NCI-H1417 treated with DMSO at 0.1 percent for 48 hours (cell line): ENCODE results near the gene DLG2.
"Not testable (repeated sequence)": the region's sequence is repeated elsewhere in the genome, so short reads cannot be mapped to it uniquely, and the experiment has no call there.

Source experiments
- DNase-seq: peaks from one replicate; lab custom pipeline; 2025; lab: John Stamatoyannopoulos, UW

The DLG2 gene

GRCh38 chr11:84833488-84834088 lies 793.6 kb downstream of the DLG2 start:
- DNase-seq = no peak

DNA sequence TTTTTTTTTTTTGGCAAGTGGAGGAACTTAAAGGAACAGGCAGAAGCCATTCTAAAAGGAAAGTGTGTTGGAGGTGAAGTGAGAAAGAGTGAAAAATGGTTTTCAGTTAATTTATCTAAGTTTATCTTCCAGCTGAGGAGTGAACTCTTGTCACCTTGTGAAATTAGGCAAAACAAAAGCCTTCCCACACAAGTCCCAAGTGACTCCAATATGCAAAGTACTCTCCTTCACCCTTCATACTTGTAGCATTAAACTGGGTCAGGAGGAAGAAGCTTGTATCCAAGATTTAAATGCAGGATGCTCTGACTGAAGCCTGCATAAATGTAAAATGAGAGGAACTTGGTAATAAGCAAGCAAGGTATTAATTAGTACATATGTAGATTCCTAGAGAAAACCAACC lies 796.8 kb downstream of the DLG2 start:
- DNase-seq = no peak

- no peak for DNase-seq
Measured at GRCh38 chr11:84829162-84829561, 798.0 kb downstream of the DLG2 start.

DNA sequence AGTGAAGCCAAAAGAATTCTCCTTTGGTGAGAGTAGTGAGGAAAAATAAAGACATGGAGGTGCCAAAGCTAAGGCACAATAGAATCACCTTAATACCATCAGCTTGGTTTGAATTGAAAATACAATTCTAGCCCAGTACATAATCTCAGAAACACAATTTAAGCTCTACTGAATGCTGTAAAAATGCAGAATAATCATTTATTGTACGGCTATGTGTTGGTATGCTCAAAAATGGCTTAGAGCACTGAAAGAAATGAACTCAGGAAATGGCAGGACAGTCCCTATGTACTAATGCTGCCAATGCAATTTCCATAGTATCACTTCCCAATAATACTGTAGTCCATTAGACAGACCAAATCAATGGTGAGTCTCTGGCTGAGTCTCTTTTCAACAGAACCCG lies 798.5 kb downstream of the DLG2 start:
- DNase-seq = no peak

GRCh38 chr11:84825106-84825660 lies 802.0 kb downstream of the DLG2 start:
- DNase-seq = no peak

- no peak for DNase-seq
Measured at GRCh38 chr11:84824624-84825023, 802.5 kb downstream of the DLG2 start.

DNA sequence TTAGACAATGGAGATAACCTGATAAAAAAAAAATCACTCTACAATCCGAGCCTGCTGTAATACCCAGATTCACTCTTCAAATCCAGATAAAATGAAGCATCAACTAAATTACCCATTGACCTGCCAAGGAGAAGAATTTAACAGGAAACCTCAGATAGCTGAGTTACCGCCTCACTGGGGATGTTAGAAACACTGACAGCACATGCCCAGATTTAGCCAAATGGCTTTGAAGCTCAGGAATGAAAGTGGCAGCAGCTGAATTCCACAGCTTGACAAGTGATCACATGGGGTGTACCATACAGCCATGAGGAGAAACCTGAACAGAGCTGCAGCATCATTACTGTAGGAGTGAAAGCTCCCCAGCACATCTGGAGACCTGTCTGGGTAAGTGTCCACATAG lies 807.6 kb downstream of the DLG2 start:
- DNase-seq = no peak

- no peak for DNase-seq
Measured at GRCh38 chr11:84819128-84819527, 808.0 kb downstream of the DLG2 start.

GRCh38 chr11:84817998-84818397 lies 809.1 kb downstream of the DLG2 start:
- no peak for DNase-seq

GRCh38 chr11:84812471-84812969 lies 814.6 kb downstream of the DLG2 start:
- no peak for DNase-seq

- no peak for DNase-seq
Measured at GRCh38 chr11:84806354-84806753, 820.8 kb downstream of the DLG2 start.

DNA sequence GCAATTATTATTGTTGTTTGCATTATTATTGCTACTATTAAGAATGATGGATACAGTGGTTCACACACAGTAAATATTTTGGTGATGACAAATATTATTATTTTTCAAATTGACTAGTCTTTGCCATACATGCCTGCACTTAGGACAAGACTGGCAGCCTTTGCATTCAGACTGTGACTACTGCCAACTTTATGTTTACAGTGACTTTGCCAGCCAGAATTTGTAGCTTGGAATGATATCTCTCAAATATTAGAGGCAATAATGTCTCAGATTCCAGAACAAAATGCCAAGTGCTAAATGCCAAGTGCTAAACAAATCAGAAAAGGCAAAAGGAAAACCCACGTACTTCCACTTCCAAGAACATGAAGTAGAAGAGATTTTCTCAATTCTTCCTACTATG lies 823.1 kb downstream of the DLG2 start:
- DNase-seq = no peak

DNA sequence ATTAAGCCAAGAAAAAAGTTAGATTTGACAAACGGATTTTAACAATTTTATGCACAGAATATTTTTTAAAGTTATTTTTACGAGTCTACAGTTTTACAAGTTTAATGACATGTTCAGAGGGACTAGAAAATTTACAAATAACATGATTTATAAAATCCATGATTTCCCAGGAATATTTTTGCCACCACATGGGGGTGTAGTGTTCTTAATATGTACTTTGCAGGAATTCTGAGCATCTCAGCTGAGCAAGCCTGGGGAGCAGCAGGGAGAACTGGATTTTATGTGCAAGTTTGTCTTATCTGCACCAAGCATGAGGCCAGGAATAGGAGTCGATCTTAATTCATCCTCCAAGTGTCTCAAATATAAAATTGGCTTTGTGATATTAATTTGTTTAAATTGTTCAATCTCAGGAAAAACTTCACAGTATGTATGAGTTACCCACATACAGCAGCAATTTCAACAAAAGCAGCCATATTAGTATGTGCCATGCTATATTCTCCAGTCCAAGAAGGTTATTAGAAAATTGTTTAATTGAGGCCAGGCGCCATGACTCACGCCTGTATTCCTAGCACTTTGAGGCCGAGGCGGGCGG lies 826.3 kb downstream of the DLG2 start:
- DNase-seq = no peak

DNA sequence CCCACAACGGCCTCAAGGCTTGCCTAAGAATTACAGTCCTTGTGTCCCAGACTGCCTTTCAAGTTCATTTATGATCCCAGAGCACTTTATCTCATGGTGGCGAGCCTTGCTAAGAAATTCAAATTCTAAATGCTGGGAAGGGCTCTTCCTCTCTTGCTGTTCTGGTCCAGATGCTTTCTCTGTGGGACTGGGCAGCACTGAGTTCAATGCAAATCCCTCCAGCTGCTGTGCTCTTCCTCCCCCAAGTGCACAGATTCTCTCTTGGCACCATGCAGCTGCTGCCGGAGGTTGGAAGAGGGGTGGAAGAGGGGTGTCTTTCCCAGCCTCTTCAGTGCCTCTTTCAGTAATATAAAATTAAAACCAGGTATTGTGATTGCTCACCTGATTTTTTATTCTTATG lies 828.0 kb downstream of the DLG2 start:
- no peak for DNase-seq

DNA sequence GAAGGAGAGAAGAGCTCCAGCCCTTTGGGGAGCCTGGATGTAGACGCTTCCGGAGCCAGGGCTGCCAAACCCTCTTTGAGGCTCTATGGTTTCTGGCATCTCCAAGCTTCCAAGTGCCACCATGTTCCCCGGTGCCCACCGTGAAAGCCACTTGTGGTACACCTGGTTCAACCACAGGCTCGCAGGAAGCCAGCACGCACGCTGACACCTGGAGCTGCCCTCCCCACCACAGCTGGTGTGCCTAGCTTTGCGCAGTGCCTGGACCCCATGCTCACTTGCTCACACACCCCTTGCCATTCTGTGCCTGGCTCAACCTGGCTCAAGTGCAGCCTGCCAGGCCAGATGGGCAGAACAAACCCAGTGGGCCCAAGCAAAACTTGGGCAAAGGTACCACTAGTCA lies 831.4 kb downstream of the DLG2 start:
- no peak for DNase-seq

DNA sequence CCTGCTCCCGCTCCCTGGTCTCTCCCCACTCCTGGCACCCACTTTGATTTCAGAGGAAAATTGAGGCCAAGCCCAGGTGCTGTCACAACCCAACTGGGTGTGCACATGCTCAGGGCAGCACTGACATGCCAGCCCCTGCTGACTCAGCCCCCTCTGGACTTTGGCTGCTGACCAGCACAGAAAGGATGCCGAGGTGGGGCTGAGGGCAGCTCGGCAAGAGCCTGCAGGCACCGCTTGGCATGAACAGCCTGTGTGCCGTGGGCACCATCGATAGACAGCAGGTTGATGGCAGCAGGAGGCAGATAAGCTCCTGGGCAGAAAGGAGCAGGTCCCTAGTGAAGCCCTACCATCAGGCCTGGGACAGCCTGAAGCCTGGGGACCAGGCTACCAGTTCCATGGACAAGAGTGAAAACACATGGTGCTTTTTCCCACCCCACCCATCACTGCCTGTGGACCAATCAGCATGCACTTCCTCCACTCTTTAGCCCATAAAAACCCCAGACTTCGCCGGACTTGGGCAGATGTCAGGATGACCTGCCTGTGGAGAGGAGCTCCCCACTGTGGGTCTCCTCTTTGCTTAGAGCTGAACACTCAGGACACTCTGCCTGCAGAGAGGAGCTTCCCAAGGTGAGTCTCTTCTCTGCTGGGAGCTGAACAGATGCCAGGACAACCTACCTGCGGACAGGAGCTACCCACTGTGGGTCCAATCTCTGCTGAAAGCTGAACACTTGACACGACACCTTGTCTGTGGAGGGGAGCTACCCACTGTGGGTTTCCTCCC lies 832.3 kb downstream of the DLG2 start:
- DNase-seq = no peak

GRCh38 chr11:84793318-84793717 lies 833.8 kb downstream of the DLG2 start:
- DNase-seq = no peak

DNA sequence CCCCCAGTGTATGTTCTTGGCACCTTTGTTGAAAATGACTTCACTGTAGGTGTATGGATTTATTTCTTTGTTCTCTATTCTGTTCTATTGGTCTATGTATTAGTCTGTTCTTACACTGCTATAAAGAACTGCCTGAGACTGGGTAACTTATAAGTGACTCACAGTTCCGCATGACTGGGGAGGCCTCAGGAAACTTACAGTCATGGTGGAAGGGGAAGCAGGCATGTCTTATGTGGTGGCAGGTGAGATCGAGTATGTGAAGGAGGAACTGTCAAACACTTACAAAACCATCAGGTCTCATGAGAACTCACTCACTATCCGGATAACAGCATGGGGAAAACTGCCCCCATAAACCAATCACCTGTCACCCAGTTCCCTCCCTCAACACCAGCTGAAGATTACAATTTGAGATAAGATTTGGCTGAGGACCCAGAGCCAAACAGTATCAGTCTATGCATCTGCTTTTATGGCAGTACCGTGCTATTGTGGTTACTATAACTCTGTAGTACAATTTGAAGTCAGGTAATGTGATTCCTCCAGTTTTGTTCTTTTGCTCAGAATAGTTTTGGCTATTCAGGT lies 836.2 kb downstream of the DLG2 start:
- no peak for DNase-seq

GRCh38 chr11:84788220-84788619 lies 838.9 kb downstream of the DLG2 start:
- no peak for DNase-seq

- DNase-seq = not testable (repeated sequence)
Measured at GRCh38 chr11:84784158-84784557, 843.0 kb downstream of the DLG2 start.

GRCh38 chr11:84780689-84781293 lies 846.4 kb downstream of the DLG2 start:
- DNase-seq = no peak

DNA sequence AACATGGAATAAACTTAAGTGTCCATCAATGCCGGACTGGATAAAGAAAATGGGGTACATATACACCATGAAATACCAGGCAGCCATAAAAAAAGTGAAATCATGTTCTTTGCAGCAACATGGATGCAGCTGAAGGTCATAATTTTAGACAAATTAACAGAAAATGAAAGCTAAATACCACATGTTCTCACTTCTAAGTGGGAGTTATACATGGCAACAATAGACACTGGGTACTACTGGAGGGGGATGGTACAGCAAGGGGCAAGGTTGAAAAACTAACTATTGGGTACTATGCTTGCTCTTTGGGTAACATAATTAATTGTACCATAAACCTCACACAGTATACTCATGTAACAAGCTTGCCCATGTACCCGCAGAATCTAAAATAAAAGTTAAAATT lies 851.6 kb downstream of the DLG2 start:
- DNase-seq = no peak
